ENCODE measurements around the gene PROM2. TPM values are rescaled to one million over a fixed set of nuclear protein-coding genes. Genes with fewer than 3 reads are reported as not detected.

Gene PROM2
- total RNA-seq, 1 donor from 2014 or later = 2.3 TPM

DNA sequence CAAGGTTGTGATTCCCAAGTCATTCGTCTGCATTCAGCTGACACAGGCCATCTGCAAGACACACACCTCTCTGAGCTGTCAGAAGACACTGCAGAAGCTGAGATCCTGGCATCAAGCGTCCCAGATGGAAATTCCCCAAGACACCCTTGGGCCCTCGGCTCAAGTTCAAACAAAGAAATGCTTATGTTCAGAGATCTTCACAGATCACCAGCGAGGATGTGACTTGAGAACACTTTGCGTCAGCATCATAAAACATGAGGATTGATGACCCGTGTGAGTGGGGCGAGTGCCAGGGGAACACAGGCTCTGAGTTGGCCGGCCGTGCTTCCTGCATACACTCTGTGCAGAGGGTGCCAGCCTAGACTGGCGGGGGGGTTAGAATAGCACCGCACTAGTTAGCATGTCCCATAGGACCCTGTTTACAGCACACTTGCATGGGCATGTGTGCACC is 59.7 kb downstream of the PROM2 start:
- Histone ChIP-seq H3K27me3 (ENCODE audit: control insufficient read depth, insufficient read depth, low read length) (no peaks in the 10 kb centered on the region), H3K36me3 (ENCODE audit: control insufficient read depth, insufficient read depth, low read length) (no peaks in the 10 kb centered on the region), H3K4me3 (ENCODE audit: low read depth, low read length) (no peak overlapping the region)
- peak; percentile 99 for DNase-seq (ENCODE audit: low read depth)
- TF ChIP-seq, protein P1, sequence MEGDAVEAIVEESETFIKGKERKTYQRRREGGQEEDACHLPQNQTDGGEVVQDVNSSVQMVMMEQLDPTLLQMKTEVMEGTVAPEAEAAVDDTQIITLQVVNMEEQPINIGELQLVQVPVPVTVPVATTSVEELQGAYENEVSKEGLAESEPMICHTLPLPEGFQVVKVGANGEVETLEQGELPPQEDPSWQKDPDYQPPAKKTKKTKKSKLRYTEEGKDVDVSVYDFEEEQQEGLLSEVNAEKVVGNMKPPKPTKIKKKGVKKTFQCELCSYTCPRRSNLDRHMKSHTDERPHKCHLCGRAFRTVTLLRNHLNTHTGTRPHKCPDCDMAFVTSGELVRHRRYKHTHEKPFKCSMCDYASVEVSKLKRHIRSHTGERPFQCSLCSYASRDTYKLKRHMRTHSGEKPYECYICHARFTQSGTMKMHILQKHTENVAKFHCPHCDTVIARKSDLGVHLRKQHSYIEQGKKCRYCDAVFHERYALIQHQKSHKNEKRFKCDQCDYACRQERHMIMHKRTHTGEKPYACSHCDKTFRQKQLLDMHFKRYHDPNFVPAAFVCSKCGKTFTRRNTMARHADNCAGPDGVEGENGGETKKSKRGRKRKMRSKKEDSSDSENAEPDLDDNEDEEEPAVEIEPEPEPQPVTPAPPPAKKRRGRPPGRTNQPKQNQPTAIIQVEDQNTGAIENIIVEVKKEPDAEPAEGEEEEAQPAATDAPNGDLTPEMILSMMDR (IDR thresholded peaks at IDR 0.05; ENCODE audit: insufficient read depth, low read length, poor library complexity, severe bottlenecking) = no peak

DNA sequence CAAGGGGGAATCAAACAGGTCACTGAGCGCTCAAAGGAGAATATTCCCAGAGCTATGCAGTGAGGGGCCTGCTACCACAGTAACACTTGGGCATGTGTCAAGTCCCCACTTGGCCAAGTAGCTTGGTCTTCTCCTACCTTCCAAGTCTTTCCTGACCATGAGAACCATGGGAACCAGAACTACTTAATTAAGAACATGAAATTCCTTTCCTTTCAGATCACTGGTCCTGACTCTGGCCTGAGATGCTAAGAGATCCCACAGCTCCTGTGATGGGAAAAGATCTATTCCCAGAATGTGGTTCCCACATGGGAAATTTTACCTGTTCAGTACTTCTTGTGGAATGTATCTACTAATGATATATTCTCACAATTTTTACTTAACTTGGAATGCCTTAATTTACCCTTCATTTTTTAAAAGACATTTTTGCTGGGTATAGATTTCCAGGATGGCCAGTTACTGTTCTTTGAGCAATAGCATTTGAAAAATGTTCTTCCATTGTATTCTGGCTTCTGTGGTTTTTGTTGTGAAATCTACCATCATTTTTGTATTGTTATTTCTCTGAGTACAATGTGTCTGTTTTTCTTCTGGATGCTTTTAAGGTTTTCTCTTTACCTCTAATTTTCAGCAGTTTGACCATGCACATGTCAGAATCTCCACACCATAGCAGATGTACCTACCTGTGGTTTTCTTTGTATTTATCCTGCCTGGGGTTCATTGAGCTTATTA is 60.8 kb downstream of the PROM2 start:
- Histone ChIP-seq H3K36me3 (ENCODE audit: control insufficient read depth, insufficient read depth, low read length) (no peaks in the 10 kb centered on the region), H3K27me3 (ENCODE audit: control insufficient read depth, insufficient read depth, low read length) (no peaks in the 10 kb centered on the region), H3K4me3 (ENCODE audit: low read depth, low read length) (no peak overlapping the region)
- no peak for DNase-seq (ENCODE audit: low read depth)
- TF ChIP-seq, protein P1 (IDR thresholded peaks at IDR 0.05; ENCODE audit: insufficient read depth, low read length, poor library complexity, severe bottlenecking) = no peak

DNA sequence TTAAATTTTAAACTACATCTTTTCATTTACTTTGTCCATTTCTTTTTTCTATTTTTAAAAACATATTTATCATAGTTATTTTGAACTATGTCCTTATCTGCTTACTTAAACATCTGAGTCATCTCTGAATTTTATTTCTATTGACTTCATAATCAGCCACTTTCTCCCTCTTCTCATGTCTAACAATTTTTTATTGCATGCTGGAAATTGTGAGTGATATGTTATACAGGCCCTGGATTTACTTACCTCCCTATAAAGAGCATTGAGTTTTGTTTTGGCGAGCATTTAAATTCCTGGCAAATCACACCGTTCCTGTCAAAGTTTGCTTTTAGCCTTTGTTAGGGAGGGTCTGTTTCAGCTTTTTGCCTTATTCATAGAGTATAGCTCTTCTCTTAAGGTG is 62.2 kb downstream of the PROM2 start:
- no peaks in the 10 kb centered on the region for H3K27me3 ChIP-seq (ENCODE audit: control insufficient read depth, insufficient read depth, low read length)
- TF ChIP-seq, protein P1 (IDR thresholded peaks at IDR 0.05; ENCODE audit: insufficient read depth, low read length, poor library complexity, severe bottlenecking) = no peak
- H3K36me3 ChIP-seq (ENCODE audit: control insufficient read depth, insufficient read depth, low read length) = no peaks in the 10 kb centered on the region
- H3K4me3 ChIP-seq (ENCODE audit: low read depth, low read length) = no peak overlapping the region
- DNase-seq (ENCODE audit: low read depth) = no peak

DNA sequence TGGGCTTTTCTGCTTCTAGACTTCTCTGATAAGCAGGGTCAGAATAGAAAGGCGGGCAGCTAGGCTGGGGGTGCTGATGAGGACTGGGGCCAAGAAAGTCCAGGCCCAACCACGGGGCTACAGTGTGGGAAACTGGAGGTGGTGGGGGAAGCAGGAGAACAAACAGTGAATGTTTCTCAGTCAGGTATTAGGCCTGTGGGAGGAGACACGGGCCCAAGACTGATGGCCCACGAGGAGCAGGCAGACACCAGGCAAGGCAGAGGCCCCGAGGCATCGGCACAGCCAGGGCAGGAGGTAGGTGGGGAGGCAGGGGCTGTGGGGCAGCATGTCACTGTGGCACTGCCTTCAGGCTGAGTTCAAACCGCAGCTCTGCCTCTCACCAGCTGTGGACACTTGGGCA is 63.6 kb downstream of the PROM2 start:
- H3K36me3 ChIP-seq (ENCODE audit: control insufficient read depth, insufficient read depth, low read length) = no peaks in the 10 kb centered on the region
- TF ChIP-seq, protein P1 (IDR thresholded peaks at IDR 0.05; ENCODE audit: insufficient read depth, low read length, poor library complexity, severe bottlenecking) = no peak
- no peak overlapping the region for H3K4me3 ChIP-seq (ENCODE audit: low read depth, low read length)
- no peaks in the 10 kb centered on the region for H3K27me3 ChIP-seq (ENCODE audit: control insufficient read depth, insufficient read depth, low read length)
- DNase-seq (ENCODE audit: low read depth) = no peak

Other genes starting within 250 kb of the PROM2 start
- gene MAL, start 248.7 kb upstream of the PROM2 start, total RNA-seq = 9.6 and 19.1 TPM in 2 replicates
- gene MRPS5, start 152.6 kb upstream of the PROM2 start, total RNA-seq = 44.9 and 66.1 TPM in 2 replicates
- 8.2 and 8.9 TPM in 2 replicates for gene ZNF514, start 114.6 kb upstream of the PROM2 start, total RNA-seq
- 5.1 and 6.1 TPM in 2 replicates for gene ZNF2, start 108.6 kb upstream of the PROM2 start, total RNA-seq
- gene ZNF892, start 66.9 kb upstream of the PROM2 start, total RNA-seq = 6.7 and 9.1 TPM in 2 replicates
- 5.1 and 7.2 TPM in 2 replicates for gene KCNIP3, start 22.9 kb downstream of the PROM2 start, total RNA-seq
- gene FAHD2A, start 128.3 kb downstream of the PROM2 start, total RNA-seq = 47.4 and 55.9 TPM in 2 replicates
- gene TRIM43B, start 210.3 kb downstream of the PROM2 start, total RNA-seq = 0.63 TPM in 1 of 2 replicates, not detected in the other